Measurements from ENCODE around the gene LSAMP.
A peak's percentile ranks its signal among the peaks of the same experiment; 100 is the strongest.

LSAMP gene

GRCh38 chr3:116139641-116140040, 305.6 kb downstream of the LSAMP start:
- DNase-seq (ENCODE audit: low read depth) = no peak
- TF ChIP-seq, protein P1, sequence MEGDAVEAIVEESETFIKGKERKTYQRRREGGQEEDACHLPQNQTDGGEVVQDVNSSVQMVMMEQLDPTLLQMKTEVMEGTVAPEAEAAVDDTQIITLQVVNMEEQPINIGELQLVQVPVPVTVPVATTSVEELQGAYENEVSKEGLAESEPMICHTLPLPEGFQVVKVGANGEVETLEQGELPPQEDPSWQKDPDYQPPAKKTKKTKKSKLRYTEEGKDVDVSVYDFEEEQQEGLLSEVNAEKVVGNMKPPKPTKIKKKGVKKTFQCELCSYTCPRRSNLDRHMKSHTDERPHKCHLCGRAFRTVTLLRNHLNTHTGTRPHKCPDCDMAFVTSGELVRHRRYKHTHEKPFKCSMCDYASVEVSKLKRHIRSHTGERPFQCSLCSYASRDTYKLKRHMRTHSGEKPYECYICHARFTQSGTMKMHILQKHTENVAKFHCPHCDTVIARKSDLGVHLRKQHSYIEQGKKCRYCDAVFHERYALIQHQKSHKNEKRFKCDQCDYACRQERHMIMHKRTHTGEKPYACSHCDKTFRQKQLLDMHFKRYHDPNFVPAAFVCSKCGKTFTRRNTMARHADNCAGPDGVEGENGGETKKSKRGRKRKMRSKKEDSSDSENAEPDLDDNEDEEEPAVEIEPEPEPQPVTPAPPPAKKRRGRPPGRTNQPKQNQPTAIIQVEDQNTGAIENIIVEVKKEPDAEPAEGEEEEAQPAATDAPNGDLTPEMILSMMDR (conservative IDR thresholded peaks at IDR 0.05; ENCODE audit: control insufficient read depth, insufficient read depth, low read depth, low read length) = no peak
- no peak overlapping the region for H3K4me3 ChIP-seq (ENCODE audit: control insufficient read depth, low read depth, low read length)

DNA sequence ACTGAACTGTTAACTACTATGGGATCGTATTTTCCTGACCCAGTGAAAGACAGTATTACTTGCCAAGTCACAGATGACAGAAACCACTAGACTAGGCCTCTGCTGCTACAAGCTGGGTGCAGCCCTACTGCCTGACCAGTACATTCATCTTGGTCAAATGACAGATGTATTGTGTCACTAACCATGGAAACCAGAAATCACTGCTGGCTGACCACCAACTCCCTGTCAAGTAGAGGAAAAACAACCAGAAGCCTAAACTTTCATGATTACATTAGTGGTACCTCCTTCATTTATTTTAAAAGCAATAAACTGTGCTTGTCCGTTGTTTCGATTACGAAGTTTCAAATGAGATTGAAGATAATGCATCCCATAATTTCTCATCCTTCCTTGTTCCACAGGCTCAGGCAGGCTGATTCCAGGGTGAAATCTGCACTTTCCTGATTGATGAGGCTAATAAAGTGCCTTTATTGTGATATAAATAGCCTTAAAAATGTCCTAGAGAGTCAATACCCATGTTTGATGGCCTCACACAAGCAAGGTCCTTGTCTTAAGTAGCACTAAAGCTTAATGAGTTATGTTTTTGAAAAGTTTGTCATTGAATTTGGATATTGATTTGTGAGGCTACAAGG, 309.7 kb downstream of the LSAMP start:
- TF ChIP-seq, protein P1 (conservative IDR thresholded peaks at IDR 0.05; ENCODE audit: control insufficient read depth, insufficient read depth, low read depth, low read length) = no peak
- H3K4me3 ChIP-seq (ENCODE audit: control insufficient read depth, low read depth, low read length) = no peak overlapping the region
- peak; percentile 74 for DNase-seq (ENCODE audit: low read depth)

DNA sequence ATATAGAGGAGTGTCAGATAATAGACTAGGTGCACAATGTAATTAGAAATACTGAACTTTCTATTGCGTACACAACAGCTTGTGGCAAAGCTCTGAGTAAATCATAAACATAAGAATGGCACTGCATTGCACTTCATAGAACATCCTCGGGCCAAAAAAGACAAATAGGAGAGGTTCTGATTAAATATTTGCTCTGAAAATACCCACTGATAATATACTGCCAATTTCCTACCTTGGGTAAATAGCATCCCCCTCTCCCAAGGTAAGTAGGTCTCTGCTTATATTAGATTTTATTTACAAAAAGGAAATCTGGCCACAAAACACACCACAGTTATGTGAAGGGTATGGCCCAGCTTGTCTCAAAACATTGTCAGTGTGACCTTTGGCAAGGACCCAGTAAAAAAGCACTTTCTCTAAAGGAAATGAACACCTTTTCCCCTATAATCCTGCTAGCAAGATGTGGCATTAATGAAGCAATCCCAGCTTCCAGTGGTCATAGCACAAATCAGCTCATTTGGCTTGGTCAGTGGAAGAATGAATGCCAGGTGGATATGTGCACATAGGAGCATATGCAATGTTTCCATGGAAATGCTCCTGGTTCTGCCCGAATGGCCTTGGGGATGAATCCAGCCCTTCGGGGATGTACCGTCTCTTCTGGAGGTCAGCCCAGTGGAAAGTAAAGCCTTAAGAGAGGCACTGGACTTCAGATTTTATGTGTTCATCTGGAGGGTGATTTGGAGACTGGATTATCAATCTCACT, 315.9 kb downstream of the LSAMP start:
- DNase-seq (ENCODE audit: low read depth) = no peak
- TF ChIP-seq, protein P1 (conservative IDR thresholded peaks at IDR 0.05; ENCODE audit: control insufficient read depth, insufficient read depth, low read depth, low read length) = no peak
- H3K4me3 ChIP-seq (ENCODE audit: control insufficient read depth, low read depth, low read length) = no peak overlapping the region

GRCh38 chr3:116127464-116127863, 317.8 kb downstream of the LSAMP start:
- DNase-seq (ENCODE audit: low read depth) = no peak
- TF ChIP-seq, protein P1 (conservative IDR thresholded peaks at IDR 0.05; ENCODE audit: control insufficient read depth, insufficient read depth, low read depth, low read length) = no peak
- no peak overlapping the region for H3K4me3 ChIP-seq (ENCODE audit: control insufficient read depth, low read depth, low read length)

DNA sequence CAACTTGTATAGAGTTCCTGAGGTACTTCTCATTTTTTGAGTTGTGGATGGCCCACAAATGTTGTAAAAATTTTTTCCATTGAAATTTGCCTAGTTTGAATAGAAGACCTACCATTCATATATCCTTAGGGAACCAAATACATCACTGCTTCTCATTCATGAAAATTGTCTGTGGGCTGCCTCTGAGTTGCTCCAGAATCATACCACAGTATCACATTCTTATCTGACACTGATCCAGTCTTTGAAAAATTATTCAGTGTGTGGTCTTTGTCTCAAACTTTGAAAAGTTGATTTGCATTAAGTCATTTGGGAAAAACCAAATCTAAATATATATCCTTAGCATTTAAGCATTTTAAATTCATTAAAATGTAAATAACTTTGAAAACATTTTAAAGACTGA, 321.1 kb downstream of the LSAMP start:
- no peak for DNase-seq (ENCODE audit: low read depth)
- no peak overlapping the region for H3K4me3 ChIP-seq (ENCODE audit: control insufficient read depth, low read depth, low read length)
- TF ChIP-seq, protein P1 (conservative IDR thresholded peaks at IDR 0.05; ENCODE audit: control insufficient read depth, insufficient read depth, low read depth, low read length) = no peak

DNA sequence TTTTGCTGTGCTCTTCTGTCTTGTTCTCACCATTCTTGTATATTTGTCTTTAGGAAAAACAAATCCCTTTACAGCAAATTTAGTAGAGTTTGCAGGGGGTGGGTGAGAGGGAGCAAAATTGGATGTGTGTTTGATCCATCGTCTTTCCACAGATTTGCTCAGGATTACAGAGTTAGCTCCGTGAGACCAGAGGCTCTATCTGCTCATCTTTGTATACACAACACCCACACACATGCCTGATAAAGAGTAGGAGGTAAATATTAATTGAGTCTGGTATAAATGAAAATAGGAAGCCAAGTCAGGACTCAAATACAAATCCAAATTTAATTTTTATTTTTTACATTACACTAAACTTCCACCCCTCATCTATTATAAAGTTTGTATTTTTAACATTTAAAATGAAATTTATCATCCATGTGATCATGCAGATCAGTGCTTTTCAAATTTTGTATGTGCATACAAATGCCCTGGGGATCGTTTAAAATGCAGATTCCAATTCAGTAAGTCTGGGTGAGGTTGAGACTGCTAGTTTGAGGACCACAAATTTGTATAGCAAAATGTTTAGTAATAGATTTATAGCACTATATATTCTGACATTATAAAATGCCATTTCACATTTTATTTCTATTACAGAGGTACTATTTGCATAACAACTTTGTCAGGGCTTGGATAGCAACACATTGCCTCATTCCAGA, 326.7 kb downstream of the LSAMP start:
- TF ChIP-seq, protein P1 (conservative IDR thresholded peaks at IDR 0.05; ENCODE audit: control insufficient read depth, insufficient read depth, low read depth, low read length) = no peak

More for the DNA sequence above, 326.7 kb downstream of the LSAMP start:
- DNase-seq (ENCODE audit: low read depth) = no peak
- H3K4me3 ChIP-seq (ENCODE audit: control insufficient read depth, low read depth, low read length) = no peak overlapping the region
